Neural progenitor cell (in vitro differentiated cells): ENCODE results near the gene PRCC. TPM values are rescaled to one million over a fixed set of nuclear protein-coding genes. Genes with fewer than 3 reads are reported as not detected.
A peak's percentile ranks its signal among the peaks of the same experiment; 100 is the strongest.

ENCODE experiments used
- DNase-seq: peaks from one replicate; pipeline ENCODE4 v3.0.0-alpha.2; 2016; ENCODE audit warnings: low spot score
- H2AFZ ChIP-seq: fragments of 200-600 bp; sonication (generic); replicated peaks from 2 replicates; pipeline ENCODE4 v1.6.1; 2016; ENCODE audit warnings: antibody characterized with exemption
- H3F3A ChIP-seq: fragments of 200-600 bp; sonication (generic); 2 replicates; pipeline ENCODE4 v1.6.1; 2016; ENCODE audit warnings: antibody characterized with exemption, low read depth
- H3K27ac ChIP-seq: fragments of 200-600 bp; sonication (generic); 2 replicates; pipeline ENCODE4 v1.5.1; 2016; ENCODE audit warnings: mild to moderate bottlenecking
- H3K27me3 ChIP-seq: fragments of 200-600 bp; sonication (generic); 2 replicates; pipeline ENCODE4 v1.6.1; 2016; ENCODE audit warnings: mild to moderate bottlenecking, moderate library complexity
- H3K36me3 ChIP-seq: fragments of 200-600 bp; sonication (generic); 2 replicates; pipeline ENCODE4 v1.5.1; 2016
- H3K4me1 ChIP-seq: fragments of 200-600 bp; sonication (generic); 2 replicates; pipeline ENCODE4 v1.6.1; 2016; ENCODE audit warnings: mixed run types
- H3K4me2 ChIP-seq: fragments of 200-600 bp; sonication (generic); 2 replicates; pipeline ENCODE4 v1.6.1; 2016
- H3K4me3 ChIP-seq: fragments of 200-600 bp; sonication (generic); 2 replicates; pipeline ENCODE4 v1.5.1; 2016
- H3K79me2 ChIP-seq: fragments of 200-600 bp; sonication (generic); 2 replicates; pipeline ENCODE4 v1.6.1; 2016; ENCODE audit warnings: low read depth
- H3K9ac ChIP-seq: fragments of 200-600 bp; sonication (generic); 2 replicates; pipeline ENCODE4 v1.6.1; 2016
- H3K9me3 ChIP-seq: fragments of 200-600 bp; sonication (generic); 2 replicates; pipeline ENCODE4 v1.5.1; 2016; ENCODE audit warnings: low read depth
- H4K20me1 ChIP-seq: fragments of 200-600 bp; sonication (generic); 2 replicates; pipeline ENCODE4 v1.6.1; 2016; ENCODE audit warnings: low read depth
- H3K27ac Mint-ChIP-seq: 3 replicates; pipeline ENCODE4 v1.8.0; 2021; ENCODE audit warnings: mixed read lengths
- H3K27me3 Mint-ChIP-seq: 2 replicates; pipeline ENCODE4 v1.8.0; 2022; ENCODE audit warnings: low read depth, mild to moderate bottlenecking, inconsistent platforms, moderate library complexity, mixed read lengths; ENCODE audit not compliant: insufficient read depth
- H3K36me3 Mint-ChIP-seq: 3 replicates; pipeline ENCODE4 v1.8.0; 2021; ENCODE audit warnings: mixed read lengths
- H3K4me1 Mint-ChIP-seq: 3 replicates; pipeline ENCODE4 v1.8.0; 2021; ENCODE audit warnings: mixed read lengths
- H3K4me3 Mint-ChIP-seq: 3 replicates; pipeline ENCODE4 v1.8.0; 2021; ENCODE audit warnings: mild to moderate bottlenecking, moderate library complexity, mixed read lengths
- H3K9me3 Mint-ChIP-seq: 3 replicates; pipeline ENCODE4 v1.8.0; 2020; ENCODE audit warnings: mixed read lengths
- CTCF ChIP-seq: fragments of 200-600 bp; sonication (generic); IDR thresholded peaks from 2 replicates; pipeline ENCODE4 v1.5.1; 2017; ENCODE audit warnings: antibody characterized with exemption, mild to moderate bottlenecking
- EZH2 ChIP-seq: fragments of 200-600 bp; sonication (generic); IDR thresholded peaks from 2 replicates; pipeline ENCODE4 v1.6.1; 2017; ENCODE audit warnings: antibody characterized with exemption, mild to moderate bottlenecking, moderate library complexity
- EZH2phosphoT487 ChIP-seq: fragments of 200-600 bp; sonication (generic); IDR thresholded peaks from 2 replicates; pipeline ENCODE4 v1.6.1; 2017; ENCODE audit warnings: antibody characterized with exemption
- total RNA-seq: library from RNA; depleted of rRNA; stranded (reverse); fragments of >200 nt; gene quantifications from 2 replicates; pipeline ENCODE4 v1.2.3, GENCODE V29; 2015; ENCODE audit warnings: low replicate concordance

PRCC gene
- total RNA-seq, 1 donor from 2014 or later: 30.1 TPM

DNA sequence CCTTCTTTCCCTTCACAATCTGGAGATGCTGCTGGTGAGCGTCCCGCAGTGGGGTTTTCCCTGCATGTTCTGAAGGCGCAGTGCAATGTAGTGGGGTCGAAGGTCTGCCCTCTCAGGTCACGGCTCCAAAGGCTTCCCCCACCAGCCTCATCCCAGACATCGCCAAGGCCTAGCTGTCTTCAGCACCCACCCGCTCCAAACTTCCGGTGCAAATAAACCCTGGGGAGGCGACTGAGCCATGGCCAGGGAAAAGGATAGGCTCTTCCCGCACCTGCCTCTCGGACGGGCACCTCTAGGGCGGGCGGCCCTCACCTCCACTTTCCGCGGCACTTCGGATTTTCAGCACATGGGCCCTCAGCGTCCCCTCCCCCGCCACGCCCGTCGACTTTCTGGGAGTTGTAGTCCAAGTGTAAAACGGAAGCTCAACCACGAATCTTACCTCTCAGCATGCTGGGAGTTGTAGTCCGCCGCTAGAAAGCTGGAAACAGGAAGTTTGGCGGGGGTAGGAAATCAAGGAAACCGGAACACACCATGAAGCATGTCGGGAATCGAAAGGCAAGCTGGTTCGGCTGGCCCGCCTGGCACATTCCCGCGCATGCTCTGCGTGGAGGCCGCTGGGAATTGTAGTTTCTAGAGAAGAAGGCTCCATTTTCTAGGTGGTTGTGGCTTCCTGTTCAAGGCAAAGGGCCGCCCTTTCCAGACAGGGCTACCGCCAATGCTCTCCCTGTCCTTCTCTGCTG, 26.4 kb upstream of the PRCC start, which contains the start of gene MRPL24:
Gene MRPL24 (minus strand): TSS at position 348 of the 740 bp plus-strand sequence. CDS start 2,384 bp downstream, outside the sequence.
- DNase-seq: peak; percentile 99
- H3K4me1 Mint-ChIP-seq: peaks cover 32% of the 10 kb centered on the region
- H3K4me2 ChIP-seq: peak within 1 kb of the TSS; percentile 86
- H3K9ac ChIP-seq: peak within 1 kb of the TSS; percentile 62
- H3K27ac ChIP-seq: peak within 1 kb of the TSS; percentile 52
- no peaks in the 10 kb centered on the region for H3K9me3 ChIP-seq
- no peaks in the 10 kb centered on the region for H3K9me3 Mint-ChIP-seq
- peaks cover 16% of the 10 kb centered on the region for H3K4me1 ChIP-seq
- TF ChIP-seq EZH2 (no peak), CTCF (no peak), EZH2phosphoT487 (no peak)
- peaks cover 10% of the 10 kb centered on the region for H4K20me1 ChIP-seq
- peaks cover 52% of the 10 kb centered on the region for H3F3A ChIP-seq
- H2AFZ ChIP-seq: peak within 1 kb of the TSS; percentile 47
- H3K4me3 Mint-ChIP-seq: peak within 1 kb of the TSS; percentile 94
- peaks cover 40% of the 10 kb centered on the region for H3K79me2 ChIP-seq
- no peaks in the 10 kb centered on the region for H3K36me3 ChIP-seq
- H3K27ac Mint-ChIP-seq: peak within 1 kb of the TSS; percentile 96
- H3K27me3 ChIP-seq: no peaks in the 10 kb centered on the region
- H3K27me3 Mint-ChIP-seq: peaks cover 2% of the 10 kb centered on the region
- peaks cover 20% of the 10 kb centered on the region for H3K36me3 Mint-ChIP-seq
- H3K4me3 ChIP-seq: peak within 1 kb of the TSS; percentile 64

GRCh38 chr1:156741481-156741983, 25.8 kb upstream of the PRCC start:
- Histone ChIP-seq H3K9me3 (no peaks in the 10 kb centered on the region), H3K4me2 (peak overlapping the region; percentile 51), H4K20me1 (peaks cover 15% of the 10 kb centered on the region), H3K79me2 (peaks cover 46% of the 10 kb centered on the region), H3K36me3 (no peaks in the 10 kb centered on the region), H3K27me3 (no peaks in the 10 kb centered on the region), H3K9ac (no peak overlapping the region), H3F3A (peaks cover 58% of the 10 kb centered on the region), H2AFZ (no peak overlapping the region), H3K4me1 (peaks cover 22% of the 10 kb centered on the region), H3K4me3 (peak overlapping the region; percentile 14), H3K27ac (peak overlapping the region; percentile 52)
- Mint-ChIP-seq H3K4me1 (peaks cover 38% of the 10 kb centered on the region), H3K4me3 (peak overlapping the region; percentile 94), H3K36me3 (peaks cover 20% of the 10 kb centered on the region), H3K27ac (peak overlapping the region; percentile 96), H3K9me3 (no peaks in the 10 kb centered on the region), H3K27me3 (peaks cover 2% of the 10 kb centered on the region)
- no peak for DNase-seq
- TF ChIP-seq EZH2phosphoT487: no peak
- TF ChIP-seq CTCF: no peak
- TF ChIP-seq EZH2: no peak

DNA sequence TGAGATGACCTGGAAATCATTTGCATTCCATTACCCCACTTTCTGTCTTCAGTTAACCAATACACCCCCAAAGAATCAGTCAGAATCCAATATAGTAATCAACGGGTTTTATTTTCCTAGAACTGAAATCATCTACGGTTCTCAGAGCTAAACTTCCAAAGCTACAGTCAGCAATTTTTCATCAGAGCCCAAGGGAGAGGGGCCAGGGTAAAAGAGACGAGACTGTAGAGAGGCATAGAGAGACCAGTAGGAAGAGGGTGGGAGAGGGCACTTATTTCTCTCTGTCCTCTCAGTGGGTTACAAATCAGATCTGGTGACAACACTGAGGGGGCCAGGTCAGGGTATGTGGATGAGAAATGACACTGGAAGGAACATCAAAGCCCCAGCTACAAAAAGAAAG, 25.3 kb upstream of the PRCC start:
- Histone ChIP-seq H2AFZ (no peak overlapping the region), H3K4me1 (peaks cover 22% of the 10 kb centered on the region), H3F3A (peaks cover 62% of the 10 kb centered on the region), H3K9me3 (no peaks in the 10 kb centered on the region), H3K27ac (peak overlapping the region; percentile 52), H3K79me2 (peaks cover 50% of the 10 kb centered on the region), H3K4me2 (peak overlapping the region; percentile 51), H3K27me3 (no peaks in the 10 kb centered on the region), H3K4me3 (no peak overlapping the region), H4K20me1 (peaks cover 15% of the 10 kb centered on the region), H3K36me3 (no peaks in the 10 kb centered on the region), H3K9ac (no peak overlapping the region)
- no peak overlapping the region for H3K27ac Mint-ChIP-seq
- TF ChIP-seq EZH2 (no peak), EZH2phosphoT487 (no peak), CTCF (no peak)
- peak overlapping the region; percentile 94 for H3K4me3 Mint-ChIP-seq
- H3K27me3 Mint-ChIP-seq: peaks cover 2% of the 10 kb centered on the region
- no peak for DNase-seq
- H3K9me3 Mint-ChIP-seq: no peaks in the 10 kb centered on the region
- peaks cover 20% of the 10 kb centered on the region for H3K36me3 Mint-ChIP-seq
- H3K4me1 Mint-ChIP-seq: peaks cover 40% of the 10 kb centered on the region
